OCI-LY1 (cell line): ENCODE data around the gene TTC6.

Experiments
- EZH2 ChIP-seq: fragments of 200-600 bp; sonication (generic), shearing (Covaris generic); IDR thresholded peaks from 2 replicates; pipeline ENCODE4 v1.8.0; 2017; ENCODE audit warnings: borderline replicate concordance, mixed run types, mild to moderate bottlenecking, antibody characterized with exemption, low read length, moderate library complexity, mixed read lengths
- TF ChIP-seq, protein P1 (sequence below): fragments of 200-600 bp; sonication (generic), shearing (Covaris generic); IDR thresholded peaks from 2 replicates; pipeline ENCODE4 v1.5.1; 2017; ENCODE audit warnings: mild to moderate bottlenecking, antibody characterized with exemption, low read length, moderate library complexity, mixed read lengths

- TF ChIP-seq, protein P1, sequence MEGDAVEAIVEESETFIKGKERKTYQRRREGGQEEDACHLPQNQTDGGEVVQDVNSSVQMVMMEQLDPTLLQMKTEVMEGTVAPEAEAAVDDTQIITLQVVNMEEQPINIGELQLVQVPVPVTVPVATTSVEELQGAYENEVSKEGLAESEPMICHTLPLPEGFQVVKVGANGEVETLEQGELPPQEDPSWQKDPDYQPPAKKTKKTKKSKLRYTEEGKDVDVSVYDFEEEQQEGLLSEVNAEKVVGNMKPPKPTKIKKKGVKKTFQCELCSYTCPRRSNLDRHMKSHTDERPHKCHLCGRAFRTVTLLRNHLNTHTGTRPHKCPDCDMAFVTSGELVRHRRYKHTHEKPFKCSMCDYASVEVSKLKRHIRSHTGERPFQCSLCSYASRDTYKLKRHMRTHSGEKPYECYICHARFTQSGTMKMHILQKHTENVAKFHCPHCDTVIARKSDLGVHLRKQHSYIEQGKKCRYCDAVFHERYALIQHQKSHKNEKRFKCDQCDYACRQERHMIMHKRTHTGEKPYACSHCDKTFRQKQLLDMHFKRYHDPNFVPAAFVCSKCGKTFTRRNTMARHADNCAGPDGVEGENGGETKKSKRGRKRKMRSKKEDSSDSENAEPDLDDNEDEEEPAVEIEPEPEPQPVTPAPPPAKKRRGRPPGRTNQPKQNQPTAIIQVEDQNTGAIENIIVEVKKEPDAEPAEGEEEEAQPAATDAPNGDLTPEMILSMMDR, result no peak
- no peak for TF ChIP-seq EZH2
These were observed 4.3 kb downstream of the TTC6 start for GRCh38 chr14:37599507-37600368.
